Suprapubic skin (tissue), 4 donors: ENCODE results near the gene KCNH1.

Experiments used
- CTCF ChIP-seq, 2 donors: fragments of 200-600 bp in 1 of 2; fragments of 450-650 bp in 1 of 2; sonication (generic) in 1 of 2; IDR thresholded peaks; one replicate each; pipeline ENCODE4 v1.5.1; 2016 to 2019; ENCODE audit warnings: antibody characterized with exemption in 2 of 2, mild to moderate bottlenecking in 1 of 2, moderate library complexity in 1 of 2
- EP300 ChIP-seq: sonication (generic); formaldehyde crosslinking; IDR thresholded peaks from one replicate; pipeline ENCODE4 v1.6.1; 2017; ENCODE audit warnings: antibody characterized with exemption
- POLR2AphosphoS5 ChIP-seq, 3 donors: sonication (generic); formaldehyde crosslinking; IDR thresholded peaks; one replicate each; pipeline ENCODE4 v1.6.1; 2017; ENCODE audit warnings: antibody characterized with exemption in 3 of 3

GRCh38 chr1:211095381-211095780 is 38.6 kb downstream of the KCNH1 start:
- TF ChIP-seq CTCF (IDR thresholded peaks at IDR 0.05) (no peak), EP300 (no peak), POLR2AphosphoS5 (IDR thresholded peaks at IDR 0.05) (no peak)
